HepG2 (cell line): ENCODE results near the gene TMPRSS11F. TPM values are rescaled to one million over a fixed set of nuclear protein-coding genes. Genes with fewer than 3 reads are reported as not detected.

Experiments
- ATAC-seq: fragments of 200-7000 bp; cut with Tn5 transposase; 3 replicates; pipeline ENCODE4 v1.9.1; 2020; ENCODE audit warnings: mild to moderate bottlenecking, moderate library complexity
- BruUV-seq: library from RNA; stranded (reverse); fragments of 400-500 nt; replicated peaks from 2 replicates; lab custom pipeline; 2021; lab: Mats Ljungman, UMichigan
- CTCF ChIA-PET: fragments of 300-600 bp; formaldehyde crosslinking; extraction: SDS; loops from one replicate; lab custom pipeline; 2021; ENCODE audit warnings: low total read pairs, inconsistent platforms, low intra/inter-chr PET ratio; lab: Yijun Ruan, JAX
- POLR2A ChIA-PET: fragments of 350-600 bp; sonication (Branson Sonifier 250); formaldehyde crosslinking; loops from one replicate; lab custom pipeline; 2020; ENCODE audit warnings: antibody characterized with exemption, inconsistent platforms; lab: Yijun Ruan, JAX
- DNase-seq: peaks from one replicate; pipeline ENCODE4 v3.0.0-alpha.2; 2015; ENCODE audit warnings: low spot score
- FAIRE-seq: peaks from 3 replicates; lab custom pipeline; 2011; peaks lifted over from hg19 to GRCh38; lab: Jason Lieb, UNC
- H2AFZ ChIP-seq: one replicate; pipeline ENCODE4 v1.6.1; 2011; ENCODE audit warnings: low read length, inconsistent platforms
- H3K27ac ChIP-seq: fragments of 300-600 bp; 3 replicates; pipeline ENCODE4 v1.8.0; 2011; ENCODE audit warnings: mixed run types, mild to moderate bottlenecking, mixed read lengths, low read length, inconsistent platforms; ENCODE audit not compliant: insufficient read depth; ENCODE audit errors: extremely low read length
- H3K27me3 ChIP-seq, 2 experiments: fragments of 200-600 bp in 1 of 2; 2 replicates in 1 of 2; 3 replicates in 1 of 2; pipeline versions ENCODE4 v1.6.0 to v1.8.0; 2011; ENCODE audit warnings: low read length in 2 of 2, mild to moderate bottlenecking in 2 of 2, moderate library complexity in 2 of 2, inconsistent platforms in 1 of 2; ENCODE audit not compliant: insufficient read depth in 2 of 2, control insufficient read depth in 1 of 2
- H3K36me3 ChIP-seq, 2 experiments: fragments of 200-600 bp in 1 of 2; replicated peaks in 1 of 2; 2 replicates in 1 of 2; 3 replicates in 1 of 2; pipeline versions ENCODE4 v1.5.1 to v1.8.0; 2011; ENCODE audit warnings: low read length in 2 of 2, inconsistent platforms in 1 of 2; ENCODE audit not compliant: insufficient read depth in 2 of 2, control insufficient read depth in 1 of 2
- H3K4me1 ChIP-seq: 2 replicates; pipeline ENCODE4 v1.5.1; 2012; ENCODE audit warnings: low read length, inconsistent platforms; ENCODE audit not compliant: insufficient read depth
- H3K4me2 ChIP-seq: 2 replicates; pipeline ENCODE4 v1.6.0; 2011; ENCODE audit warnings: low read depth, low read length, inconsistent platforms
- H3K4me3 ChIP-seq, 3 experiments: fragments of 200-600 bp in 1 of 3; sonication (generic), shearing (Covaris generic) in 1 of 3; replicated peaks in 1 of 3; 2 replicates each; pipeline ENCODE4 v1.5.1; 2011 to 2016; ENCODE audit warnings: low read length in 3 of 3, inconsistent platforms in 2 of 3, low read depth in 2 of 3, mild to moderate bottlenecking in 2 of 3, control low read depth in 1 of 3, mixed read lengths in 1 of 3; ENCODE audit not compliant: insufficient read depth in 1 of 3
- H3K79me2 ChIP-seq: one replicate; pipeline ENCODE4 v1.6.1; 2011; ENCODE audit warnings: low read length, inconsistent platforms; ENCODE audit not compliant: insufficient read depth
- H3K9ac ChIP-seq: 2 replicates; pipeline ENCODE4 v1.6.0; 2011; ENCODE audit warnings: mild to moderate bottlenecking, low read depth, low read length, inconsistent platforms; ENCODE audit not compliant: insufficient read depth
- H3K9me3 ChIP-seq: 2 replicates; pipeline ENCODE4 v1.5.1; 2012; ENCODE audit warnings: mild to moderate bottlenecking, low read length
- H4K20me1 ChIP-seq: 2 replicates; pipeline ENCODE4 v1.6.0; 2011; ENCODE audit warnings: inconsistent platforms, mild to moderate bottlenecking, low read length, moderate library complexity; ENCODE audit not compliant: insufficient read depth
- AGO1 ChIP-seq: fragments of 200-400 bp; formaldehyde crosslinking; IDR thresholded peaks from 2 replicates; pipeline ENCODE4 v1.6.1; 2017; ENCODE audit warnings: mild to moderate bottlenecking, low read depth, low read length, moderate library complexity; ENCODE audit not compliant: poor library complexity, severe bottlenecking
- CSRNP2 ChIP-seq: sonication (generic); formaldehyde crosslinking; conservative IDR thresholded peaks from 2 replicates; pipeline ENCODE4 v1.8.0; 2022; ENCODE audit warnings: low read depth, missing genetic modification reagents
- ISL2 ChIP-seq: sonication (generic); formaldehyde crosslinking; IDR thresholded peaks from 2 replicates; pipeline ENCODE4 v1.5.0; 2020; ENCODE audit warnings: missing genetic modification reagents
- JDP2 ChIP-seq: sonication (generic); formaldehyde crosslinking; IDR thresholded peaks from 2 replicates; pipeline ENCODE4 v1.8.1; 2022; ENCODE audit warnings: missing genetic modification reagents, borderline replicate concordance
- SALL2 ChIP-seq: sonication (generic); formaldehyde crosslinking; IDR thresholded peaks from 2 replicates; pipeline ENCODE4 v1.8.1; 2023; ENCODE audit warnings: mild to moderate bottlenecking, missing genetic modification reagents, inconsistent platforms
- SPEN ChIP-seq: sonication (generic); formaldehyde crosslinking; IDR thresholded peaks from 2 replicates; pipeline ENCODE4 v1.5.1; 2020; ENCODE audit warnings: low read depth, mild to moderate bottlenecking, missing genetic modification reagents
- ZBTB20 ChIP-seq: sonication (generic); formaldehyde crosslinking; IDR thresholded peaks from 2 replicates; pipeline ENCODE4 v1.8.1; 2023; ENCODE audit warnings: missing genetic modification reagents, low read depth, mild to moderate bottlenecking, borderline replicate concordance
- ZNF772 ChIP-seq: sonication (generic); formaldehyde crosslinking; IDR thresholded peaks from 2 replicates; pipeline ENCODE4 v1.5.0; 2020; ENCODE audit warnings: mild to moderate bottlenecking, missing genetic modification reagents
- WGBS: methylation state at CpG from one replicate; pipeline ENCODE4 v1.1.6; 2017; ENCODE audit warnings: low lambda C conversion rate; 5-methylcytosine and 5-hydroxymethylcytosine counted together
- in situ Hi-C: cut with HindIII; loops from 2 replicates; pipeline ENCODE4 v1.10.0; 2017; ENCODE audit warnings: low pct_unique_long_range_greater_than_20kb; ENCODE audit not compliant: extremely low pct_ligation_motif_present
- intact Hi-C: fragments of 100-400 bp; cut with micrococcal nuclease; formaldehyde crosslinking; loops from one replicate; pipeline ENCODE4 v1.10.0; 2022; ENCODE audit not compliant: unreplicated experiment
- polyA plus RNA-seq, 8 experiments: library from polyadenylated mRNA; depleted of rRNA in 3 of 8; stranded (reverse) in 7 of 8; unstranded in 1 of 8; fragments of >200 nt; fragmentation: Illumina TruSeq in 4 of 8; extraction: Trizol in 4 of 8; gene quantifications; 2 replicates each; pipeline versions ENCODE4 v1.2.1 to v1.2.3, GENCODE V29; 2011 to 2016; ENCODE audit warnings: low read depth in 4 of 8, missing spikeins in 1 of 8, mixed read lengths in 1 of 8; ENCODE audit not compliant: insufficient read depth in 1 of 8
- total RNA-seq, 5 experiments: library from RNA; depleted of rRNA; stranded (reverse); fragments of >200 nt; fragmentation: Illumina TruSeq; extraction: Trizol; gene quantifications; 2 replicates each; pipeline ENCODE4 v1.2.3, GENCODE V29; 2016; ENCODE audit warnings: low read depth in 1 of 5

TMPRSS11F gene
- total and polyA plus RNA-seq, 2 of the 13 experiments (the other 11 are each of a cell fraction or from before 2014, with no cell fraction given), result not detected

GRCh38 chr4:68167166-68167565 lies 37.5 kb upstream of the TMPRSS11F start:
- FAIRE-seq (no peak), DNase-seq (no peak), ATAC-seq (no peak)
- Histone ChIP-seq H4K20me1 (no peaks in the 10 kb centered on the region), H3K4me3 (no peak overlapping the region), H3K4me1 (no peaks in the 10 kb centered on the region), H3K9ac (no peak overlapping the region), H3K79me2 (no peaks in the 10 kb centered on the region), H3K9me3 (peaks cover 5% of the 10 kb centered on the region), H3K27me3 (no peaks in the 10 kb centered on the region), H3K27ac (no peak overlapping the region), H2AFZ (no peak overlapping the region), H3K4me2 (no peak overlapping the region), H3K36me3 (no peaks in the 10 kb centered on the region)
- POLR2A ChIA-PET, result no interaction called here
- WGBS, result 3% methylated on average over 2 of the region's 2 CpGs
- intact Hi-C loops, result no loop called here
- in situ Hi-C loops, result loop anchor here (25.0 kb wide), 1 partner anchor 630 kb away; the partner anchor contains the start of gene CENPC
- BruUV-seq, result no TSS peak
- no peak for TF ChIP-seq SALL2
- no peak for TF ChIP-seq JDP2 (CRISPR knock-in tag)
- no peak for TF ChIP-seq CSRNP2 (CRISPR knock-in tag)
- TF ChIP-seq AGO1, result no peak
- no peak for TF ChIP-seq ZBTB20 (CRISPR knock-in tag)
- no peak for TF ChIP-seq ISL2 (CRISPR knock-in tag)
- TF ChIP-seq SPEN (CRISPR knock-in tag), result no peak
- TF ChIP-seq ZNF772 (CRISPR knock-in tag), result no peak
- CTCF ChIA-PET, result no interaction called here
